T-helper 1 cell (primary cell): ENCODE measurements around the gene HIGD1B.
"Not testable (repeated sequence)": the region's sequence is repeated elsewhere in the genome, so short reads cannot be mapped to it uniquely, and the experiment has no call there.

ENCODE experiments used
- DNase-seq, 5 donors: peaks; one replicate each; pipeline ENCODE4 v3.0.0-alpha.2; 2012 to 2020
- total RNA-seq, 4 donors: gene quantifications; one replicate each; lab custom pipeline; 2026; lab: John Stamatoyannopoulos, UW

The HIGD1B gene
- total RNA-seq: 0 reads per million in 4 donors

- DNase-seq: no peak
Observed at GRCh38 chr17:44847586-44847985, at the start of gene HIGD1B. HIGD1B (plus strand) TSS chr17:44847883; CDS start chr17:44848153, 270 bp downstream.

GRCh38 chr17:44798356-44798755 is 49.3 kb upstream of the HIGD1B start:
- DNase-seq: no peak

DNA sequence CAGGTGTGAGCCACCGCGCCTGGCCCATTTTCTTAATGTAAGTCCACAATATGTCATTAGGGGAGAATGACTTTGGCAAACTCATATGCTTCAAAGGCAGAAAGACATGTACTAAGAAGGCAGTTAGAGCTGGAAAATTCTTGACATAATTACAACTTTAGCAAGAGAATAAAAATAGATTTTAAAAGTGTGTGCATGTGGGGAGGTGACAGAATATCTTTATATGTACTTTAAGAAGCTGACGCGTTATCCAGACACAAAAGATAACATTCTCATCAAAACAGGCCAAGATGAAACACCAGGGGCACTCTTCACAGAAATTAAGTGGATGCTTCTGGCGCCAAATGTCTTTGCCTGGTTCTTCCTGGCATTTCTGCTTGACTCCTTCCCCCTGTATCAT is 45.8 kb upstream of the HIGD1B start:
- DNase-seq: no peak

- DNase-seq: no peak
Observed at GRCh38 chr17:44804302-44805089, 43.2 kb upstream of the HIGD1B start.

- no peak for DNase-seq
Observed at GRCh38 chr17:44807093-44807816, 40.4 kb upstream of the HIGD1B start.

DNA sequence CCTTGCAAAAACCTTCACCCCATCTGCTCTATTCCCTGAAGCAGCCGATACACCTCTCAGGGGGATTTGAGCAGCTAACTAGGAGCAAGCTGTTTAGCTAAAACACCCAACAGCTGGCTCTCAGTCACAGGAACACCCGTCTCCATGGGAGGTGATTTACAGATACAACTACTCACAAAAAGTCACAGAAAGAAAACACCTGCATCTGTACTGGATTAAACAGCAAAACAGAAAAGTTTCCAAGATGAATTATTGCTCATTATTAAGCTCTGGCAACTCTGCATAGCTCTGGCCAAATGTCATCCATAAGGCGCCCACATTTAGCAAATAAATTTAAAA is 39.9 kb upstream of the HIGD1B start:
- DNase-seq: no peak

- no peak for DNase-seq
Observed at GRCh38 chr17:44808156-44808555, 39.5 kb upstream of the HIGD1B start.

DNA sequence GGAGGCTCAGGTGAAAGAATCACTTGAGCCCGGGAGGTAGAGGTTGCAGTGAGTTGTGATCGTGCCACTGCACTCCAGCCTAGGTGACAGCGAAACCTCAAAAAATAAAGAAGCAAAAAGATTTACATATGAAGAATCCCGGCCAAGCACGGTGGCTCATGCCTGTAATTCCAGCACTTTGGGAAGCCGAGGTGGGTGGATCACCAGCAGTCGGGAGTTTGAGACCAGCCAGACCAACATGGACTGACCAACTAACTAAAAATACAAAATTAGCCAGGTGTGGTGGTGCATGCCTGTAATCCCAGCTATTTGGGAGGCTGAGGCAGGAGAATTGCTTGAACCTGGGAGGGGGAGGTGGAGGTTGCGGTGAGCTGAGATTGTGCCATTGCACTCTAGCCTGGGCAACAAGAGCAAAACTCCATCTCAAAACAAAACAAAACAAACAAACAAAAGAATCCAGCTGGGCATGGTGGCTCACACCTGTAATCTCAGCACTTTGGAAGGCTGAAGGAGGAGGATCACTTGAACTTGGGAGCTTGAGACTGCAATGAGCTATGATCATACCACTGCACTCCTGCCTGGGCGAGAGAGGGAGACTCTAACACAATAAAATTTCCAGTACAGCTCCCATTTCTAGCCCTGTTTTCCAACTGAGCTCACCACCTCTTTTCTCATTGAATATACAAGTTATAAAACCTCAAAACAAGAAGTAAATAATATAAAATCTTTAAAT is 38.9 kb upstream of the HIGD1B start:
- DNase-seq: not testable (repeated sequence)

DNA sequence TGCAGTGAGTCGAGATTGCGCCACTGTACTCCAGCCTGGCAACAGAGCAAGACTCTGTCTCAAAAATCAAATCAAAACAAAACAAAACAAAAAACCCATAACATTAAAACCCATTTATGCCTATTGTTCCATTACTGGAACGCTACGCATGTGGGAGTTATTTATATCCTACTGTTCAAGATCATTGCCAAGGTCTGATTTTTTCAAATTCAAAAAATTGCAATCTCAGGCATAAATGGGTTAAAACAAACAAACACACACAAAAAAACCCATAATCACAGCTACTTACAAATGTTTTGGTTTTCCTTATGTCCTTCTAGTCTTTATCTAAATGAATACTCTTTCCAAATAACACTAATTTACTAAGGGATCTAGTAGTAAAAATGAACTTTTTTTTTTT is 35.4 kb upstream of the HIGD1B start:
- DNase-seq: no peak

- not testable (repeated sequence) for DNase-seq
Observed at GRCh38 chr17:44818508-44818907, 29.2 kb upstream of the HIGD1B start.

- DNase-seq: no peak
Observed at GRCh38 chr17:44820631-44821212, 27.0 kb upstream of the HIGD1B start.

DNA sequence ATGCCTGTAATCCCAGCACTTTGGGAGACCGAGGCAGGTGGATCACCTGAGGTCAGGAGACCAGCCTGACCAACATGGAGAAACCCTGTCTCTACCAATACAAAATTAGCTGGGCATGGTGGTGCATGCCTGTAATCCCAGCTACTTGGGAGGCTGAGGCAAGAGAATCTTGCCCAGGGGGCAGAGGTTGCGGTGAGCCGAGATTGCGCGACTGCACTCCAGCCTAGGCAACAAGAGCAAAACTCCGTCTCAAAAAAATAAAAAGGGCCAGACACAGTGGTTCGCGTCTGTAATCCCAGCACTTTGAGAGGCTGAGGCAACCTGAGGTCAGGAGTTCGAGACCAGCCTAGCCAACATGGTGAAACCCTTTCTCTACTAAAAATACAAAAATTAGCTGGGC is 22.4 kb upstream of the HIGD1B start:
- not testable (repeated sequence) for DNase-seq

- no peak for DNase-seq
Observed at GRCh38 chr17:44826123-44826790, 21.4 kb upstream of the HIGD1B start.

DNA sequence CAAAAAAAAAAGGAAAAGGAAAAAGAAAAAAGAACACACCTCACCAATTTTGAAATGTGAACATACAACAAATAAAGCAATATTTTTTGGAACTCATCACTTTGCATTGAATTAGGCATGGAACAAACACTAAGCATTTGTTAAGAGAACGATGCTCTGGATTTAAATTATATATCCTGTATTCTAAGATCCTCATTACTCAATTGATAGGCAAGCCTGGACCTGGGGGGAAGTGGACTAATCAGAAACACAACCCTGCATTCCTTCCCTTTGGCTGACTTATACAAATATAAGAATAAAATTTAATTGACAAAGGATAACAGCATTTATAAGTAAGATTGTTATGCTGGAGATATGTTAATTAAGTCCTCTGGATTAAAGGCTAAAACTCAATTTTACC is 19.8 kb upstream of the HIGD1B start:
- no peak for DNase-seq

- DNase-seq: peak in 1 of 5 donors; percentile 8
Observed at GRCh38 chr17:44828919-44829522, 18.7 kb upstream of the HIGD1B start.

GRCh38 chr17:44829523-44830358 is 17.9 kb upstream of the HIGD1B start, which contains the start of gene GJC1:
GJC1 (minus strand) TSS chr17:44830287; CDS start chr17:44805817, 24,470 bp downstream.
- DNase-seq: peak in 1 of 5 donors; percentile 5

GRCh38 chr17:44830359-44831288 is 17.1 kb upstream of the HIGD1B start:
- peak in 1 of 5 donors; percentile 4 for DNase-seq

DNA sequence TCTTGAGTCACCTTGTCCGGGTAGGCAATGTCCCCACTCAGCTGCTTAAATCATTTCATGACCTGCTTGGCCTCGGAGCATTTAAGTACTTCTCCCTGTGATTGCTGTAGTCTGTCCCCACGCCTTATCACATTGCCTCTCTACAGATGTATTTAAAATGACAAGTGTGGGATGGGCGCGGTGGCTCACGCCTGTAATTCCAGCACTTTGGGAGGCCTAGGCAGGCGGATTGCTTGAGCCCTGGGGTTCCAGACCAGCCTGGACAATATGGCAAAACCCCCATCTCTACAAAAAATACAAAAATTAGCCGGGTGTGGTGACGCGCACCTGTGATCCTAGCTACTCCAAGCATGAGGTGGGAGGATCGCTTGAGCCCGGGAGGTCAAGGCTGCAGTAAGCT is 16.3 kb upstream of the HIGD1B start:
- no peak for DNase-seq

DNA sequence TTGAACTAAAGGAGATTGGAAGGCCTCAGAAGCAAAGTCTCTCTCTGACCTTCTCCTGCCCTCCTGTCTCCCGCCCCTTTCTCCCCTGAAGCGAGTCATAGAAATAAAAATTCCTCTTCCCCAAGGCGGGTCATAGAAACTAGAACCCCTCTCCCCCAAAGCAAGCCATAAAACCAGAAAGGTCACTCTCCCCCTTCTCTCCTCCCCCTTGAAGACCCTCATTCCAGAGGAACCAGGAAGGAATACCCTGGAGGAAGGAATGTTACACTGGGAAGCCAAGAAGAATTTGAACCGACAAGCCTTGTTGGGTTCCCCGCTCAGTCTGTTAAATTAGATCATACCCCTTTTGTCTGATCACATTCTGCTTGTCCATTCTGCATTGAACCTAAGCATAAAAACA is 14.9 kb upstream of the HIGD1B start:
- no peak for DNase-seq

DNA sequence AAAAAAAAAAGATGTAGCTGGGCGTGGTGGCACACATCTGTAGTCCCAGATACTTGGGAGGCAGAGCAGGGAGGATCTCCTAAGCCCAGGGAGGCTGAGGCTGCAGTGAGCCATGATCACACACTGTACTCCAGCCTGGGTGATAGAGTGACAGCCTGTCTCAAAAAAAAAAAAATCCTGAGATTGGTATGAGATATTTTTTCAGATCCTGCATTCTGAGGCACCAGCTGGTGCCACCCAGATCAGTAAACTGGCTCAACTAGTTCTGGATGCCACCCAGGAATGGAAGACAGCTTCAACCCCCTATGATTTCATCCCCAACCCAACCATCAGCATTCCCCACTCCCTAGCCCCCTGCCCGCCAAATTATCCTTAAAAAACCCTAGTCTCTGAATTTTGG is 10.5 kb upstream of the HIGD1B start:
- no peak for DNase-seq
